Spinal cord (tissue), 10 donors: ENCODE data around the gene RTP3. TPM values are rescaled to one million over a fixed set of nuclear protein-coding genes. Genes with fewer than 3 reads are reported as not detected.
"Not testable (repeated sequence)": the region's sequence is repeated elsewhere in the genome, so short reads cannot be mapped to it uniquely, and the experiment has no call there.

Source experiments
- DNase-seq, 6 donors: peaks; one replicate each; pipeline versions ENCODE4 v3.0.0 to v3.0.0-alpha.2; 2013 to 2015; ENCODE audit warnings: low spot score in 6 of 6, low read depth in 4 of 6
- H3K27ac ChIP-seq: one replicate; pipeline ENCODE4 v1.5.1; 2013; ENCODE audit warnings: low read depth, low read length, control low read depth
- H3K27me3 ChIP-seq: one replicate; pipeline ENCODE4 v1.6.1; 2013; ENCODE audit warnings: low read length; ENCODE audit not compliant: control insufficient read depth, insufficient read depth
- H3K36me3 ChIP-seq: one replicate; pipeline ENCODE4 v1.6.1; 2013; ENCODE audit warnings: low read length; ENCODE audit not compliant: control insufficient read depth, insufficient read depth
- H3K4me1 ChIP-seq: one replicate; pipeline ENCODE4 v1.6.1; 2013; ENCODE audit warnings: low read length; ENCODE audit not compliant: control insufficient read depth, insufficient read depth
- H3K4me3 ChIP-seq: one replicate; pipeline ENCODE4 v1.5.1; 2013; ENCODE audit warnings: low read depth, low read length, control low read depth
- H3K9me3 ChIP-seq: one replicate; pipeline ENCODE4 v1.6.1; 2013; ENCODE audit warnings: low read length; ENCODE audit not compliant: control insufficient read depth, insufficient read depth
- WGBS: methylation state at CpG from one replicate; pipeline ENCODE4 v1.1.5; 2013; ENCODE audit warnings: missing lambda C conversion rate; ENCODE audit not compliant: insufficient coverage; 5-methylcytosine and 5-hydroxymethylcytosine counted together
- polyA plus RNA-seq, 2 donors: library from polyadenylated mRNA; unstranded; fragments of 120-200 nt; gene quantifications; one replicate each; pipeline ENCODE4 v1.2.1, GENCODE V29; 2013; ENCODE audit not compliant: insufficient read length in 2 of 2
- total RNA-seq, 2 donors: library from RNA; depleted of rRNA in 1 of 2; stranded (reverse); fragments of 120-200 nt in 1 of 2; fragments of >200 nt in 1 of 2; gene quantifications; one replicate each; pipeline versions ENCODE4 v1.2.3 to v1.2.4, GENCODE V29; 2013 to 2014
- donor health status: healthy.

The RTP3 gene
- total and polyA plus RNA-seq, 4 donors, result not detected

- no CpG with 5 or more reads among the region's 1 CpG for WGBS
- H3K27ac ChIP-seq, result no peak overlapping the region
- H3K4me1 ChIP-seq, result no peaks in the 10 kb centered on the region
- H3K9me3 ChIP-seq, result no peaks in the 10 kb centered on the region
- H3K27me3 ChIP-seq, result no peaks in the 10 kb centered on the region
- no peak overlapping the region for H3K4me3 ChIP-seq
- no peak for DNase-seq
- H3K36me3 ChIP-seq, result no peaks in the 10 kb centered on the region
Measured at GRCh38 chr3:46541835-46542234, 44.1 kb downstream of the RTP3 start.

GRCh38 chr3:46542344-46542743 lies 44.6 kb downstream of the RTP3 start:
- Histone ChIP-seq H3K36me3 (no peaks in the 10 kb centered on the region), H3K4me1 (no peaks in the 10 kb centered on the region), H3K4me3 (no peak overlapping the region), H3K27ac (no peak overlapping the region), H3K9me3 (no peaks in the 10 kb centered on the region), H3K27me3 (no peaks in the 10 kb centered on the region)
- WGBS, result no CpG with 5 or more reads among the region's 2 CpGs
- DNase-seq, result no peak

- Histone ChIP-seq H3K27me3 (no peaks in the 10 kb centered on the region), H3K27ac (no peak overlapping the region), H3K4me1 (no peaks in the 10 kb centered on the region)
Measured at GRCh38 chr3:46542801-46543201, 45.0 kb downstream of the RTP3 start.

GRCh38 chr3:46544771-46545503 lies 47.2 kb downstream of the RTP3 start:
- Histone ChIP-seq H3K4me3 (no peak overlapping the region), H3K27ac (no peak overlapping the region), H3K4me1 (no peaks in the 10 kb centered on the region), H3K9me3 (no peaks in the 10 kb centered on the region), H3K27me3 (no peaks in the 10 kb centered on the region), H3K36me3 (no peaks in the 10 kb centered on the region)
- WGBS, result 80% methylated on average over 15 of the region's 17 CpGs
- DNase-seq, result no peak

More at GRCh38 chr3:46542801-46543201, 45.0 kb downstream of the RTP3 start:
- DNase-seq, result no peak
- Histone ChIP-seq H3K36me3 (no peaks in the 10 kb centered on the region), H3K9me3 (no peaks in the 10 kb centered on the region), H3K4me3 (no peak overlapping the region)
- WGBS, result 89% methylated on average over 3 of the region's 5 CpGs

- H3K27me3 ChIP-seq, result no peaks in the 10 kb centered on the region
- no peak overlapping the region for H3K27ac ChIP-seq
- 93% methylated on average over 2 of the region's 6 CpGs for WGBS
- H3K36me3 ChIP-seq, result no peaks in the 10 kb centered on the region
- H3K4me3 ChIP-seq, result no peak overlapping the region
- no peak for DNase-seq
- H3K4me1 ChIP-seq, result no peaks in the 10 kb centered on the region
- H3K9me3 ChIP-seq, result no peaks in the 10 kb centered on the region
Measured at GRCh38 chr3:46545818-46546630, 48.2 kb downstream of the RTP3 start.

- no peak overlapping the region for H3K4me3 ChIP-seq
- WGBS, result no CpG with 5 or more reads among the region's 1 CpG
- DNase-seq, result no peak
Measured at GRCh38 chr3:46546896-46547440, 49.2 kb downstream of the RTP3 start.

GRCh38 chr3:46548611-46549010 lies 50.8 kb downstream of the RTP3 start:
- not testable (repeated sequence) for H3K4me3 ChIP-seq, H3K9me3 ChIP-seq, DNase-seq, H3K4me1 ChIP-seq, H3K36me3 ChIP-seq, H3K27ac ChIP-seq, H3K27me3 ChIP-seq
- WGBS, result 94% methylated on average over 2 of the region's 3 CpGs

More at GRCh38 chr3:46546896-46547440, 49.2 kb downstream of the RTP3 start:
- H3K27ac ChIP-seq, result no peak overlapping the region
- H3K27me3 ChIP-seq, result no peaks in the 10 kb centered on the region
- no peaks in the 10 kb centered on the region for H3K9me3 ChIP-seq
- H3K4me1 ChIP-seq, result no peaks in the 10 kb centered on the region
- no peaks in the 10 kb centered on the region for H3K36me3 ChIP-seq

- no peak for DNase-seq
- Histone ChIP-seq H3K27ac (no peak overlapping the region), H3K9me3 (no peaks in the 10 kb centered on the region), H3K4me3 (no peak overlapping the region), H3K36me3 (no peaks in the 10 kb centered on the region), H3K27me3 (no peaks in the 10 kb centered on the region), H3K4me1 (no peaks in the 10 kb centered on the region)
- WGBS, result 81% methylated on average over 3 of the region's 4 CpGs
Measured at GRCh38 chr3:46549408-46549904, 51.7 kb downstream of the RTP3 start.

GRCh38 chr3:46549989-46550388 lies 52.2 kb downstream of the RTP3 start:
- Histone ChIP-seq H3K27ac (no peak overlapping the region), H3K36me3 (no peaks in the 10 kb centered on the region), H3K9me3 (no peaks in the 10 kb centered on the region), H3K4me3 (no peak overlapping the region), H3K27me3 (no peaks in the 10 kb centered on the region), H3K4me1 (no peaks in the 10 kb centered on the region)
- DNase-seq, result no peak
- no CpG with 5 or more reads among the region's 1 CpG for WGBS
